ENCODE results near the gene FAXC.

FAXC gene

DNA sequence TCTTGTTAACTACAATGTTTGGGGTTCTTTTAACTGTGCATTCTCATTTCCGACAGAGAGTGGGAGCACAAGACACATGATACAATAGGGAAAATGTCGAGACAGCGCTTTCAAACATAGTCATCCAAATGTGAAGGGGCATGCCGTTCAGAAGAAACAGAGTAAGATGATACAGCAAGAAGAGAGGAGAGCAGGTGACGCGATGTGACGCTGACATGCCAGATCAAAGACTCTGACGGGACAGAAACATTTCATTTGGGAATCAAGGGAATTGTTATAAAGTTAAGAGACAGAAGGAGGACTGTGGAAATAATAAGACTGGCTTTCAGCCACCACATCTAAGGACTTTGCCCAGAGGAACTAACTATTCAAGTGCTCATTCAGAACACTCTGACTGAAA is 117.4 kb downstream of the FAXC start:
- TF ChIP-seq, protein P1, sequence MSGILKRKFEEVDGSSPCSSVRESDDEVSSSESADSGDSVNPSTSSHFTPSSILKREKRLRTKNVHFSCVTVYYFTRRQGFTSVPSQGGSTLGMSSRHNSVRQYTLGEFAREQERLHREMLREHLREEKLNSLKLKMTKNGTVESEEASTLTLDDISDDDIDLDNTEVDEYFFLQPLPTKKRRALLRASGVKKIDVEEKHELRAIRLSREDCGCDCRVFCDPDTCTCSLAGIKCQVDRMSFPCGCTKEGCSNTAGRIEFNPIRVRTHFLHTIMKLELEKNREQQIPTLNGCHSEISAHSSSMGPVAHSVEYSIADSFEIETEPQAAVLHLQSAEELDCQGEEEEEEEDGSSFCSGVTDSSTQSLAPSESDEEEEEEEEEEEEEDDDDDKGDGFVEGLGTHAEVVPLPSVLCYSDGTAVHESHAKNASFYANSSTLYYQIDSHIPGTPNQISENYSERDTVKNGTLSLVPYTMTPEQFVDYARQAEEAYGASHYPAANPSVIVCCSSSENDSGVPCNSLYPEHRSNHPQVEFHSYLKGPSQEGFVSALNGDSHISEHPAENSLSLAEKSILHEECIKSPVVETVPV (CRISPR knock-in tag; IDR thresholded peaks at IDR 0.05): no peak
- TF ChIP-seq ISL1 (CRISPR knock-in tag; IDR thresholded peaks at IDR 0.05) (no peak), ARNTL (CRISPR knock-in tag; IDR thresholded peaks at IDR 0.05; ENCODE audit: borderline replicate concordance, low read depth) (no peak), TCF4 (CRISPR knock-in tag; IDR thresholded peaks at IDR 0.05; ENCODE audit: borderline replicate concordance) (no peak)
- ATAC-seq: no peak

DNA sequence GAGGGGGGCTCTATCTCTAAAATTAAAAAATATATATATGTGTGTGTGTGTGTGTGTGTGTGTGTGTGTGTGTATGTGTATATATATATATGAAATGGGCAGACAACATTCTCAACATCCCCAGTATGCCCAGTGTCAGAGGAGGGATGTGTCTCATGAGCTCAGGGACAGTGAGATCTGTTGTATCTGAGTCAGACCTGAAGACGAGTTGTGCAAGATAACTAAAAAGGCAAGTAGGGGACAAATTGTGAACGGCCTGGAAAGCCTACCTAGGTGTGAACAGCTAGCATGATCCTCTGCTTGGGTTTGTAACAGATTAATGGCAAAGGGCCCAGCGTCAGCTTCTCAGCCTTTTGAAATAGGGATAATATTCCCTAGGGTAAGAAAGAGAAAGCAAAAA is 124.3 kb downstream of the FAXC start:
- no peak for ATAC-seq
- TF ChIP-seq BACH2 (CRISPR knock-in tag; IDR thresholded peaks at IDR 0.05; ENCODE audit: borderline replicate concordance) (no peak), ZNF565 (CRISPR knock-in tag; conservative IDR thresholded peaks at IDR 0.05; ENCODE audit: low read depth) (no peak), SNAI2 (CRISPR knock-in tag; IDR thresholded peaks at IDR 0.05) (no peak), TCF4 (CRISPR knock-in tag; IDR thresholded peaks at IDR 0.05; ENCODE audit: borderline replicate concordance) (no peak), CSDC2 (CRISPR knock-in tag; IDR thresholded peaks at IDR 0.05) (no peak), ISL1 (CRISPR knock-in tag; IDR thresholded peaks at IDR 0.05) (no peak), ZC3H10 (CRISPR knock-in tag; IDR thresholded peaks at IDR 0.05) (no peak), OSR1 (CRISPR knock-in tag; IDR thresholded peaks at IDR 0.05) (no peak), RARB (CRISPR knock-in tag; IDR thresholded peaks at IDR 0.05) (no peak), ZNF70 (CRISPR knock-in tag; IDR thresholded peaks at IDR 0.05) (no peak), ZNF8 (CRISPR knock-in tag; IDR thresholded peaks at IDR 0.05) (no peak), ESRRG (CRISPR knock-in tag; IDR thresholded peaks at IDR 0.05) (no peak), ARNTL (CRISPR knock-in tag; IDR thresholded peaks at IDR 0.05; ENCODE audit: borderline replicate concordance, low read depth) (no peak), ZFP30 (CRISPR knock-in tag; IDR thresholded peaks at IDR 0.05) (no peak), GLIS3 (CRISPR knock-in tag; IDR thresholded peaks at IDR 0.05) (no peak)
- TF ChIP-seq, protein P1 (CRISPR knock-in tag; IDR thresholded peaks at IDR 0.05): no peak
- TF ChIP-seq, protein P2, sequence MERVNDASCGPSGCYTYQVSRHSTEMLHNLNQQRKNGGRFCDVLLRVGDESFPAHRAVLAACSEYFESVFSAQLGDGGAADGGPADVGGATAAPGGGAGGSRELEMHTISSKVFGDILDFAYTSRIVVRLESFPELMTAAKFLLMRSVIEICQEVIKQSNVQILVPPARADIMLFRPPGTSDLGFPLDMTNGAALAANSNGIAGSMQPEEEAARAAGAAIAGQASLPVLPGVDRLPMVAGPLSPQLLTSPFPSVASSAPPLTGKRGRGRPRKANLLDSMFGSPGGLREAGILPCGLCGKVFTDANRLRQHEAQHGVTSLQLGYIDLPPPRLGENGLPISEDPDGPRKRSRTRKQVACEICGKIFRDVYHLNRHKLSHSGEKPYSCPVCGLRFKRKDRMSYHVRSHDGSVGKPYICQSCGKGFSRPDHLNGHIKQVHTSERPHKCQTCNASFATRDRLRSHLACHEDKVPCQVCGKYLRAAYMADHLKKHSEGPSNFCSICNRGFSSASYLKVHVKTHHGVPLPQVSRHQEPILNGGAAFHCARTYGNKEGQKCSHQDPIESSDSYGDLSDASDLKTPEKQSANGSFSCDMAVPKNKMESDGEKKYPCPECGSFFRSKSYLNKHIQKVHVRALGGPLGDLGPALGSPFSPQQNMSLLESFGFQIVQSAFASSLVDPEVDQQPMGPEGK (CRISPR knock-in tag; IDR thresholded peaks at IDR 0.05; ENCODE audit: borderline replicate concordance): no peak
- TF ChIP-seq, protein P3, sequence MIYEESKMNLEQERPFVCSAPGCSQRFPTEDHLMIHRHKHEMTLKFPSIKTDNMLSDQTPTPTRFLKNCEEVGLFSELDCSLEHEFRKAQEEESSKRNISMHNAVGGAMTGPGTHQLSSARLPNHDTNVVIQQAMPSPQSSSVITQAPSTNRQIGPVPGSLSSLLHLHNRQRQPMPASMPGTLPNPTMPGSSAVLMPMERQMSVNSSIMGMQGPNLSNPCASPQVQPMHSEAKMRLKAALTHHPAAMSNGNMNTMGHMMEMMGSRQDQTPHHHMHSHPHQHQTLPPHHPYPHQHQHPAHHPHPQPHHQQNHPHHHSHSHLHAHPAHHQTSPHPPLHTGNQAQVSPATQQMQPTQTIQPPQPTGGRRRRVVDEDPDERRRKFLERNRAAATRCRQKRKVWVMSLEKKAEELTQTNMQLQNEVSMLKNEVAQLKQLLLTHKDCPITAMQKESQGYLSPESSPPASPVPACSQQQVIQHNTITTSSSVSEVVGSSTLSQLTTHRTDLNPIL (CRISPR knock-in tag; IDR thresholded peaks at IDR 0.05; ENCODE audit: low read depth): no peak
- TF ChIP-seq, protein P4, sequence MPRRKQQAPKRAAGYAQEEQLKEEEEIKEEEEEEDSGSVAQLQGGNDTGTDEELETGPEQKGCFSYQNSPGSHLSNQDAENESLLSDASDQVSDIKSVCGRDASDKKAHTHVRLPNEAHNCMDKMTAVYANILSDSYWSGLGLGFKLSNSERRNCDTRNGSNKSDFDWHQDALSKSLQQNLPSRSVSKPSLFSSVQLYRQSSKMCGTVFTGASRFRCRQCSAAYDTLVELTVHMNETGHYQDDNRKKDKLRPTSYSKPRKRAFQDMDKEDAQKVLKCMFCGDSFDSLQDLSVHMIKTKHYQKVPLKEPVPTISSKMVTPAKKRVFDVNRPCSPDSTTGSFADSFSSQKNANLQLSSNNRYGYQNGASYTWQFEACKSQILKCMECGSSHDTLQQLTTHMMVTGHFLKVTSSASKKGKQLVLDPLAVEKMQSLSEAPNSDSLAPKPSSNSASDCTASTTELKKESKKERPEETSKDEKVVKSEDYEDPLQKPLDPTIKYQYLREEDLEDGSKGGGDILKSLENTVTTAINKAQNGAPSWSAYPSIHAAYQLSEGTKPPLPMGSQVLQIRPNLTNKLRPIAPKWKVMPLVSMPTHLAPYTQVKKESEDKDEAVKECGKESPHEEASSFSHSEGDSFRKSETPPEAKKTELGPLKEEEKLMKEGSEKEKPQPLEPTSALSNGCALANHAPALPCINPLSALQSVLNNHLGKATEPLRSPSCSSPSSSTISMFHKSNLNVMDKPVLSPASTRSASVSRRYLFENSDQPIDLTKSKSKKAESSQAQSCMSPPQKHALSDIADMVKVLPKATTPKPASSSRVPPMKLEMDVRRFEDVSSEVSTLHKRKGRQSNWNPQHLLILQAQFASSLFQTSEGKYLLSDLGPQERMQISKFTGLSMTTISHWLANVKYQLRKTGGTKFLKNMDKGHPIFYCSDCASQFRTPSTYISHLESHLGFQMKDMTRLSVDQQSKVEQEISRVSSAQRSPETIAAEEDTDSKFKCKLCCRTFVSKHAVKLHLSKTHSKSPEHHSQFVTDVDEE (CRISPR knock-in tag; IDR thresholded peaks at IDR 0.05): no peak

Measured in SK-N-SH treated with all-trans-retinoic acid at 6 μM for 48 hours (cell line).